Choroid plexus epithelial cell (primary cell): ENCODE measurements around the gene CIC.
"Not testable (repeated sequence)": the region's sequence is repeated elsewhere in the genome, so short reads cannot be mapped to it uniquely, and the experiment has no call there.

ENCODE experiments used
- DNase-seq: peaks from one replicate; pipeline ENCODE4 v3.0.0-alpha.2; 2010; ENCODE audit warnings: low read depth
- H3K4me3 ChIP-seq: 2 replicates; pipeline ENCODE4 v1.5.1; 2011; ENCODE audit warnings: low read depth, mild to moderate bottlenecking, control low read depth, low read length, moderate library complexity
- TF ChIP-seq, protein P1 (sequence below): conservative IDR thresholded peaks from 2 replicates; pipeline ENCODE4 v1.5.1; 2011; ENCODE audit warnings: low read depth, mild to moderate bottlenecking, control low read depth, inconsistent platforms, low read length, moderate library complexity

CIC gene

GRCh38 chr19:42332059-42332458 lies 63.0 kb downstream of the CIC start:
- TF ChIP-seq, protein P1, sequence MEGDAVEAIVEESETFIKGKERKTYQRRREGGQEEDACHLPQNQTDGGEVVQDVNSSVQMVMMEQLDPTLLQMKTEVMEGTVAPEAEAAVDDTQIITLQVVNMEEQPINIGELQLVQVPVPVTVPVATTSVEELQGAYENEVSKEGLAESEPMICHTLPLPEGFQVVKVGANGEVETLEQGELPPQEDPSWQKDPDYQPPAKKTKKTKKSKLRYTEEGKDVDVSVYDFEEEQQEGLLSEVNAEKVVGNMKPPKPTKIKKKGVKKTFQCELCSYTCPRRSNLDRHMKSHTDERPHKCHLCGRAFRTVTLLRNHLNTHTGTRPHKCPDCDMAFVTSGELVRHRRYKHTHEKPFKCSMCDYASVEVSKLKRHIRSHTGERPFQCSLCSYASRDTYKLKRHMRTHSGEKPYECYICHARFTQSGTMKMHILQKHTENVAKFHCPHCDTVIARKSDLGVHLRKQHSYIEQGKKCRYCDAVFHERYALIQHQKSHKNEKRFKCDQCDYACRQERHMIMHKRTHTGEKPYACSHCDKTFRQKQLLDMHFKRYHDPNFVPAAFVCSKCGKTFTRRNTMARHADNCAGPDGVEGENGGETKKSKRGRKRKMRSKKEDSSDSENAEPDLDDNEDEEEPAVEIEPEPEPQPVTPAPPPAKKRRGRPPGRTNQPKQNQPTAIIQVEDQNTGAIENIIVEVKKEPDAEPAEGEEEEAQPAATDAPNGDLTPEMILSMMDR, result no peak
- no peak for DNase-seq
- no peak overlapping the region for H3K4me3 ChIP-seq

DNA sequence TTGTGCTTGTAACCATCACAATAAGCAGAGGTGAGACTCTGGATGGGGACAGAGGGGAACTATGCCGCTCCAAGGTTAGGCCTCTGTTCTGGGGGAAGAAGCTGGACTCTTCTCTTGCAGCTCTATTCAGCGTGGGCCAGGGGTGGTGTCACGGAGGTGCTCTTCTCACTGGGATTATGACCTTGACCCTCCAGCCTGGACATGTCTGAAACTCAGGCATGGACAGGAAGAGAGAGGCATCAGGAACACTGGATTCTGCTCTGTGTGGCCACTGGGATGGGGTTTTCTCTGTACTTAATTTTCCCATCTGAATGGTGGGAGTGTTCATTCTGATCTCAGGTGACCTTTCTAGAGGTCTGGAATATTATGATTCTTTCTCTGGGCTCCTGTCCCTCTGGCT lies 64.0 kb downstream of the CIC start:
- TF ChIP-seq, protein P1, result no peak
- H3K4me3 ChIP-seq, result no peak overlapping the region
- no peak for DNase-seq

DNA sequence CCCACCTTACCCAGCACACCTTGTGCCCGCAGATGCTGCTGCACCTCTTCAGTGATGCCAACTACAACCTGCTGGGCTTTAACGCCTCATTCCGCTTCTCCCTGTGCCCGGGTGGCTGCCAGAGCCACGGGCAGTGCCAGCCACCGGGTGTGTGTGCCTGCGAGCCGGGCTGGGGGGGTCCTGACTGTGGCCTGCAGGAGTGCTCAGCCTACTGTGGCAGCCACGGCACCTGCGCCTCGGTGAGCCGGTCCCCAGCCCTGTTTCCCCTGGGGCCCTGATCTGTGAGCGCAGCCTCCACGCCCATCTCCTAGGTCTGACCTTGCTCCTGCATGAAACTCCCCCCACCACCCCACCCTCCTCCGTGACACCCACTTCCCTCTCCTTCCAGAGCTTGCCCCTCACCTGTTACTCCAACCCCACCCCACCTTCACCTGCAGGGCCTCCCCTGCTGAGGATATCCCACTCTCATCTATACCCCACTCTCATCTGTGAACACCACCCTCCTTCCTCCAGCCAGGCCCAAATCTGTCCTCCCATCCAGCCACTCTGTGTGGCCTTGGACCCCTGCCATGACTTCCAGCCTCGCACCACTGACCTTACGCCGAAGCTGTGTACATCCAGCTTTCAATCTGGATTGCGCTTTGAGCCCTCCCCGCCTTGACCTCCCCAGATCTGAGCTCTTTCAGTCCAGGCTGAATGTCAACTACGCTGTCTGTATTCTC lies 65.1 kb downstream of the CIC start:
- no peak overlapping the region for H3K4me3 ChIP-seq
- DNase-seq, result no peak
- TF ChIP-seq, protein P1, result no peak

DNA sequence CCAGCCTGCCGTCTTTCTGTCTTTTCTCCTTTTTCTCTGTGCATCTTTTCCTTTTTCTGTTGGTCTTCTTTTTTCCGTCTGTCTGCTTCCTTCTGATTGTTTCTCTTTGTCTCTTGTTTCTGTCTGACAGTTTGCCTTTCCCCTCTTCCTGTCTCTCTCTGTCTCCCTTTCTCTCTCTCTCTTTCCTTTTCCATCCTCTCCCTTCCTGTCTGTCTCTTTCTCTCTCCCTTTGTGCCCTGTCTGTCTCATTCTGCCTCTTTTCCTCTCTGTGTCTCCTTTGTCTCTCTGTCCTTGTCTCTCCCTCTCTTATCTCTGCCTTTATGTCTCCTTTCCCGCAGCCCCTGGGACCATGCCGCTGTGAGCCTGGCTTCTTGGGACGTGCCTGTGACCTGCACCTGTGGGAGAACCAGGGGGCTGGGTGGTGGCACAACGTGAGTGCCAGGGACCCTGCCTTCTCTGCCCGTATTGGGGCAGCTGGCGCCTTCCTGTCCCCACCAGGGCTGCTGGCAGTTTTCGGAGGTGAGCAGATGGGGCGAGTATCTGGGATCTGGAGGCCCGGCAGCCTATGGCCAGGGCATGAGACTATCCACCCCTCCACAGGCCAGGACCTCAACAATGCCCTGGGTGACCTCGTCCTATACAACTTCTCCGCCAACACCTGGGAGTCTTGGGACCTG lies 65.8 kb downstream of the CIC start:
- TF ChIP-seq, protein P1, result no peak
- DNase-seq, result no peak

DNA sequence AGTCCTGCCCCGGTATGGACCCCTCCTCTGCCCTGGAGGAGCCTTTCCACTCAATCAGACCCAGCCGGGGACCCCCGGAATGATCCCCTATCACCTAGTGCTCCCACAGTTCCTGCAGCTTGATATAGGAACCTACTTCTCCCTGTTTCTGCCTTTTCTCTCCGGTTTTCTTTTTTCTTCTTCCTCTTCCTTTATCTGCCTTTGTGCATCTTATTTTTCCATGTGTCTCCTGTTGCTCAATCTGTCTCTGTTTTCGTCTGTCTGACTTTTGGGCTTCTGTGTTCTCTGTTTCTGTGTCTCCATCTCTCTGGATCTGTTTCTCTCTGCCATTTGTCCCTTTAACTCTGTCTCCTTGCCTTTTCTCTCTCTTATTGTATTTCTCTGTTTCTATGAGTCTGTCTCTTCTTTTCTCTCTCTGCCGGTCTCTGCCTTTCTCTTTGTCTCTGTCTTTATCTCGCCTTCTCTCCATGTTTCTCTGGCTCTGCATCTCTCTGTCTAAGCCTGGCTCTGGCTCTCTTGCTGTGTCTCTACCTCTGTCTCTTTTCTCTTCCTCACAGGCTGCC lies 66.4 kb downstream of the CIC start:
- TF ChIP-seq, protein P1, result no peak
- no peak for DNase-seq
- H3K4me3 ChIP-seq, result no peak overlapping the region

More for the DNA sequence above, 65.8 kb downstream of the CIC start:
- H3K4me3 ChIP-seq, result no peak overlapping the region

DNA sequence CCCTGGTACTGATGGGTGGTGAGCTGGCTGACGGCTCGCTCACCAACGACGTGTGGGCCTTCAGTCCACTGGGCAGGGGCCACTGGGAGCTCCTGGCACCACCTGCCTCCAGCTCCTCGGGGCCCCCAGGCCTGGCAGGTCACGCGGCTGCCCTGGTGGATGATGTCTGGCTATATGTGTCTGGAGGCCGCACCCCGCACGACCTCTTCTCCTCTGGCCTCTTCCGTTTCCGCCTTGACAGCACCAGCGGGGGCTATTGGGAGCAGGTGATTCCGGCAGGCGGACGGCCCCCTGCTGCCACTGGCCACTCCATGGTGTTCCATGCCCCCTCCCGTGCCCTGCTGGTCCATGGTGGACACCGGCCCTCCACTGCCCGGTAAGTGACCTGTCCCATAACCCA lies 66.9 kb downstream of the CIC start:
- no peak for DNase-seq
- H3K4me3 ChIP-seq, result no peak overlapping the region
- TF ChIP-seq, protein P1, result no peak

GRCh38 chr19:42339126-42339860 lies 70.2 kb downstream of the CIC start:
- not testable (repeated sequence) for DNase-seq, H3K4me3 ChIP-seq

DNA sequence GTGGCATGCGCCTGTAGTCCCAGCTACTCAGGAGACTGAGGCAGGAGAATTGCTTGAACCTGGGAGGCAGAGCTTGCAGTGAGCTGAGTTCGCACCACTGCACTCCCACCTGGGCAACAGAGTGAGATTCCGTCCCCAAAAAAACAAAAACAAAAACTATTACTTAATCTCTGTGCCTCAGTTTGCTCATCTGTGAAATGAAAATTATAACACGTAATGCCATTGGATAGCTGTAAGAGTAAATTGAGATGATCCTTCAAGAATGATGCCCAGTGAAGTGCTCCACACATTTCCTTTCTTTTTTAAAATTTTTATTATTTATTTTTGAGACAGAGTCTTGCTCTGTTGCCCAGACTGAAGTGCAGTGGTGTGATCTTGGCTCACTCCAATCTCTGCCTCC lies 70.9 kb downstream of the CIC start:
- not testable (repeated sequence) for H3K4me3 ChIP-seq, DNase-seq
